ENCODE measurements around the gene CLCN1.

- no peak for TF ChIP-seq CTCF (IDR thresholded peaks at IDR 0.05; ENCODE audit: borderline replicate concordance, extremely low read depth, low read length, poor library complexity, severe bottlenecking)
- TF ChIP-seq EZH2 (IDR thresholded peaks at IDR 0.05; ENCODE audit: borderline replicate concordance, low read depth, low read length, severe bottlenecking): no peak
Measured at GRCh38 chr7:143327903-143328302, 12.0 kb downstream of the CLCN1 start.
